Astrocyte (in vitro differentiated cells and primary cell): Measurements from ENCODE around the gene PLCB4. TPM values are rescaled to one million over a fixed set of nuclear protein-coding genes. Genes with fewer than 3 reads are reported as not detected.

ENCODE experiments used
- DNase-seq: peaks from one replicate; pipeline ENCODE4 v3.0.0-alpha.2; 2010; ENCODE audit warnings: low read depth
- FAIRE-seq: peaks from 2 replicates; lab custom pipeline; 2011; peaks lifted over from hg19 to GRCh38; lab: Jason Lieb, UNC
- H2AFZ ChIP-seq: 2 replicates; pipeline ENCODE4 v1.6.0; 2012; ENCODE audit warnings: low read depth, low read length, inconsistent platforms
- H3K27ac ChIP-seq: 2 replicates; pipeline ENCODE4 v1.5.1; 2011; ENCODE audit warnings: low read depth, low read length, inconsistent platforms
- H3K27me3 ChIP-seq: 2 replicates; pipeline ENCODE4 v1.6.0; 2011; ENCODE audit warnings: low read length, inconsistent platforms; ENCODE audit not compliant: insufficient read depth
- H3K36me3 ChIP-seq: 2 replicates; pipeline ENCODE4 v1.5.1; 2011; ENCODE audit warnings: low read length, inconsistent platforms; ENCODE audit not compliant: insufficient read depth
- H3K4me1 ChIP-seq: 2 replicates; pipeline ENCODE4 v1.5.1; 2011; ENCODE audit warnings: low read length, inconsistent platforms; ENCODE audit not compliant: insufficient read depth
- H3K4me2 ChIP-seq: 2 replicates; pipeline ENCODE4 v1.6.0; 2012; ENCODE audit warnings: low read length, inconsistent platforms
- H3K4me3 ChIP-seq: 2 replicates; pipeline ENCODE4 v1.5.1; 2011; ENCODE audit warnings: low read depth, mild to moderate bottlenecking, low read length, inconsistent platforms; ENCODE audit not compliant: insufficient read depth
- H3K79me2 ChIP-seq: 2 replicates; pipeline ENCODE4 v1.6.0; 2012; ENCODE audit warnings: mild to moderate bottlenecking, low read length, inconsistent platforms; ENCODE audit not compliant: insufficient read depth
- H3K9ac ChIP-seq: 2 replicates; pipeline ENCODE4 v1.6.0; 2012; ENCODE audit warnings: mild to moderate bottlenecking, low read length, inconsistent platforms
- H3K9me3 ChIP-seq: 2 replicates; pipeline ENCODE4 v1.5.1; 2012; ENCODE audit warnings: low read depth, mild to moderate bottlenecking, low read length, inconsistent platforms; ENCODE audit not compliant: insufficient read depth
- H4K20me1 ChIP-seq: 2 replicates; pipeline ENCODE4 v1.6.0; 2012; ENCODE audit warnings: low read length, inconsistent platforms; ENCODE audit not compliant: insufficient read depth
- H3K27ac Mint-ChIP-seq: one replicate; pipeline ENCODE4 v1.8.0; 2021; ENCODE audit warnings: mild to moderate bottlenecking, mixed read lengths; ENCODE audit not compliant: unreplicated experiment
- H3K27me3 Mint-ChIP-seq: one replicate; pipeline ENCODE4 v1.8.0; 2021; ENCODE audit warnings: low read depth, mixed read lengths; ENCODE audit not compliant: unreplicated experiment
- H3K36me3 Mint-ChIP-seq: one replicate; pipeline ENCODE4 v1.8.0; 2021; ENCODE audit warnings: low read depth, mixed read lengths; ENCODE audit not compliant: unreplicated experiment
- H3K4me1 Mint-ChIP-seq: one replicate; pipeline ENCODE4 v1.8.0; 2021; ENCODE audit warnings: low read depth, mixed read lengths; ENCODE audit not compliant: unreplicated experiment
- H3K4me3 Mint-ChIP-seq: one replicate; pipeline ENCODE4 v1.8.0; 2021; ENCODE audit warnings: mild to moderate bottlenecking, moderate library complexity, mixed read lengths; ENCODE audit not compliant: unreplicated experiment
- H3K9me3 Mint-ChIP-seq: one replicate; pipeline ENCODE4 v1.8.0; 2021; ENCODE audit warnings: mild to moderate bottlenecking, mixed read lengths; ENCODE audit not compliant: unreplicated experiment
- CTCF ChIP-seq: IDR thresholded peaks from 2 replicates; pipeline ENCODE4 v1.5.1; 2011; ENCODE audit warnings: low read depth, mild to moderate bottlenecking, inconsistent platforms, low read length, moderate library complexity; ENCODE audit not compliant: insufficient read depth
- EZH2 ChIP-seq: IDR thresholded peaks from 2 replicates; pipeline ENCODE4 v1.6.1; 2012; ENCODE audit warnings: mild to moderate bottlenecking, low read length, inconsistent platforms; ENCODE audit not compliant: insufficient read depth
- total RNA-seq: library from RNA; stranded (reverse); gene quantifications from 2 replicates; pipeline ENCODE4 v1.2.1, GENCODE V29; 2021

The PLCB4 gene
- total RNA-seq, 1 donor from 2014 or later = 58.2 TPM

GRCh38 chr20:9458138-9458796 is 389.4 kb downstream of the PLCB4 start:
- Mint-ChIP-seq H3K36me3 (peaks cover 37% of the 10 kb centered on the region), H3K4me1 (peaks cover 12% of the 10 kb centered on the region), H3K27ac (peak overlapping the region; percentile 53), H3K4me3 (no peak overlapping the region), H3K9me3 (no peaks in the 10 kb centered on the region), H3K27me3 (no peaks in the 10 kb centered on the region)
- Histone ChIP-seq H3K4me2 (no peak overlapping the region), H3K27me3 (no peaks in the 10 kb centered on the region), H2AFZ (no peak overlapping the region), H3K9ac (no peak overlapping the region), H3K4me1 (peaks cover 7% of the 10 kb centered on the region), H3K36me3 (no peaks in the 10 kb centered on the region), H3K9me3 (no peaks in the 10 kb centered on the region), H3K4me3 (no peak overlapping the region), H3K27ac (no peak overlapping the region), H3K79me2 (no peaks in the 10 kb centered on the region), H4K20me1 (no peaks in the 10 kb centered on the region)
- no peak for DNase-seq
- no peak for FAIRE-seq
- TF ChIP-seq EZH2 (no peak), CTCF (no peak)

- Histone ChIP-seq H4K20me1 (no peaks in the 10 kb centered on the region), H3K9ac (no peak overlapping the region), H2AFZ (no peak overlapping the region), H3K27ac (no peak overlapping the region), H3K27me3 (no peaks in the 10 kb centered on the region), H3K4me1 (peaks cover 7% of the 10 kb centered on the region), H3K4me2 (peak overlapping the region; percentile 19), H3K4me3 (no peak overlapping the region), H3K36me3 (no peaks in the 10 kb centered on the region), H3K9me3 (no peaks in the 10 kb centered on the region), H3K79me2 (no peaks in the 10 kb centered on the region)
- peak; percentile 41 for DNase-seq
- Mint-ChIP-seq H3K4me1 (peaks cover 11% of the 10 kb centered on the region), H3K27ac (no peak overlapping the region), H3K27me3 (no peaks in the 10 kb centered on the region), H3K36me3 (peaks cover 40% of the 10 kb centered on the region), H3K9me3 (peaks cover 6% of the 10 kb centered on the region), H3K4me3 (no peak overlapping the region)
- no peak for TF ChIP-seq EZH2
- no peak for TF ChIP-seq CTCF
- no peak for FAIRE-seq
Measured at GRCh38 chr20:9460518-9460917, 391.6 kb downstream of the PLCB4 start.

- no peaks in the 10 kb centered on the region for H3K4me1 Mint-ChIP-seq
- Histone ChIP-seq H4K20me1 (no peaks in the 10 kb centered on the region), H3K4me1 (no peaks in the 10 kb centered on the region), H3K27me3 (no peaks in the 10 kb centered on the region), H2AFZ (no peak overlapping the region), H3K9ac (no peak overlapping the region), H3K9me3 (no peaks in the 10 kb centered on the region), H3K36me3 (no peaks in the 10 kb centered on the region), H3K27ac (no peak overlapping the region), H3K4me2 (no peak overlapping the region), H3K79me2 (no peaks in the 10 kb centered on the region), H3K4me3 (no peak overlapping the region)
- FAIRE-seq (no peak), DNase-seq (no peak)
- H3K27ac Mint-ChIP-seq = no peak overlapping the region
- H3K27me3 Mint-ChIP-seq = no peaks in the 10 kb centered on the region
- H3K36me3 Mint-ChIP-seq = peaks cover 5% of the 10 kb centered on the region
- peaks cover 12% of the 10 kb centered on the region for H3K9me3 Mint-ChIP-seq
- no peak overlapping the region for H3K4me3 Mint-ChIP-seq
- peak; percentile 51 for TF ChIP-seq CTCF
- TF ChIP-seq EZH2 = no peak
Measured at GRCh38 chr20:9467995-9468394, 399.1 kb downstream of the PLCB4 start.
